NCI-H2081 treated with DMSO at 0.1 percent for 48 hours (cell line): ENCODE measurements around the gene MPL.
"Not testable (repeated sequence)": the region's sequence is repeated elsewhere in the genome, so short reads cannot be mapped to it uniquely, and the experiment has no call there.

Source experiments
- DNase-seq: peaks from one replicate; lab custom pipeline; 2025; lab: John Stamatoyannopoulos, UW

MPL gene

DNA sequence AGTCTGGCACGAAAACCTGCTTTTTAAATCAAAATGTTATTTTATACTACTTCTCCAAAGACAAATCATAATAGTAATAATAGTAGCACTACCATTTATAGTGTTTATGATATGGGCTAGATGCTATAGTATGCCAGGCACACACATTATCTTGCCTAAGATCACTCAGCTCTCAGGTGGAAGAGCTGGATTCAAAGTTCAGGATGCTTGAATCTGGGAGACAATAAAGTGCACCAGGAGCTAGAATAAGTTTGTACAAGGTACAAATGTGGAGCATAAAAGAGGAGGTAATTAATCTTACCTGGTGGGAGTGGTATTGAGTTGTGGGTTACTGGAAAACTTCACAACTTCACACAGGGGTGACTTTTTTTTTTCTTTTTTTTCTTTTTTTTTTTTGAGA is 40.2 kb downstream of the MPL start:
- DNase-seq, result no peak

GRCh38 chr1:43379476-43379875 is 41.9 kb downstream of the MPL start:
- no peak for DNase-seq

GRCh38 chr1:43381612-43382011 is 44.0 kb downstream of the MPL start:
- no peak for DNase-seq

DNA sequence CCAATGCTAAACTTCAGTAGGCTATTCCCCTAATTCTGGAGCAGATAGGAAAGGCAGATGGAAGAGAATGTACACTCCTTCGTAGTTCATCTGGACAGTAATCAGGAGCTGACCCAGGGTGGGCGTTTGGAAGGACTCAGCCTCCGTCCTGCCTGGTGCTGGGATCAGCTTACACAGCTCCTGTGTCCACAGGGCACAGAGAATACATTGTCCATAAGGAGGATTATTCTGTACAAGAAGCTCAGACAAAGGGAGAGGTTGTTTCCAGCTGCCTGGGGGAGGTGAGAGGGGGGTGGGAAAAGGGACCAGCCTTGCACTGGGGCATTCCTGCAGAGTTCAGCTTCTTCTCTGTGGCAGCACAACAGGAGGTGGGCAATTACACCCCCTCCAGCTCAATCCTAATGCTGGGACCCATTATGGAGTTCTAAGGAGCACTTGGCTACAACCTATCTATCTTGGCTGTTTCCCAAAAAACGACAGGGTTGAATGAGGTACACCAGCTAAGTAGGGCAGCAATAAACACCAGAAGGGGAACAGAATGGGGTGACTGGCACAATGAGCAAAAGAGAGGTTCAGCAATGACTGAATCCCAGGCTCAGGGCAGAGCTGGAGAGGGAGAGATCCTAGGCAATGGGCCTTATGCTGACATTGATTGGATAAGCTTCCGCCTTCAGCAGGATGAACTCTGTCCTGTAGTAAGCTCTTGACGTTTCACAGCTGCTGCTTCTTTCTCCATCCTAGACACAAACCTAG is 44.6 kb downstream of the MPL start:
- DNase-seq, result no peak

GRCh38 chr1:43383449-43383848 is 45.8 kb downstream of the MPL start:
- DNase-seq, result no peak

GRCh38 chr1:43386676-43387075 is 49.1 kb downstream of the MPL start:
- DNase-seq, result no peak

GRCh38 chr1:43387976-43388599 is 50.5 kb downstream of the MPL start:
- DNase-seq, result no peak

GRCh38 chr1:43388613-43389012 is 51.0 kb downstream of the MPL start:
- DNase-seq, result no peak

GRCh38 chr1:43389326-43390313 is 52.0 kb downstream of the MPL start, which contains the start of the genes MED8 and SZT2:
TSS of gene MED8 (minus strand) at chr1:43389800. CDS start at chr1:43389764, 36 bp downstream.
TSS of gene SZT2 (plus strand) at chr1:43389899. CDS start at chr1:43389969, 70 bp downstream.
- DNase-seq, result peak; percentile 77

GRCh38 chr1:43392702-43393101 is 55.1 kb downstream of the MPL start:
- no peak for DNase-seq

DNA sequence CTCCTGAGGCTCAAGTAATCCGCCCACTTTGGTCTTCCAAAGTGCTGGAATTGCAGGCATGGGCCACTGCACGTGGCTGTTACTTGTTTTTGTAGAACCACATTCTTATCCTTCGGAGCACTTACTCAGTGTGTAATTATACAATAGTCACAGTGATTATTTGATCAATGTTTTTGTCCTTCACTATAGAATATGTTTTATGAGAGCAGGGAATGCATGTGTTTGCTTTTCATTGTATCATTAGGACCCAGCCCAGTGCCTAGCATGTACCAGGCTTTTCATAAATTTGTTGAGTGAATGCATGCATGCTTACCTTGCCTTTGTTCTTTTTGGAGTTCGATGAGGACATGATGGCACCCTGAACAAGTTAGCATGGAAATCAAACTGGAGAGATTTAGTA is 57.9 kb downstream of the MPL start:
- DNase-seq, result no peak

GRCh38 chr1:43396059-43396458 is 58.4 kb downstream of the MPL start:
- DNase-seq, result no peak

DNA sequence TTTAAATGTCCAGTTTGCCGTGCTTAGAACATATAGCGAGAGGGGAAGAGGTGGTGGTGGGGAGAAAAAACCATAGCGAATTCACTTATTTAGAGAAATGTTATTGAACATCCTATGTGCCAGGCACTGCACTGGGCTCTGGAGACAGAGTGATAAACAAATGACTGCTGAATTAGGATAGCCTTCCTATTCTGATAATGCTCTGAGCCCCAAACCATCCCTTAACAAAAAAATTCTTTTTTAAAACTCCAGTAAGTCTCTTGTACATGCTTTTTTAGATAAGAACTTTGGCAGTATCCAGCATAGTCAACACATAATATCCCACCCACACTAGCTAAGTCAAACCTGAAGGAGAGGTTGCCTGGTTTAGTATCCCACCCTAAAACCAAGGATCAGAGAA is 60.6 kb downstream of the MPL start:
- DNase-seq, result no peak

GRCh38 chr1:43400441-43400840 is 62.8 kb downstream of the MPL start:
- not testable (repeated sequence) for DNase-seq

GRCh38 chr1:43402089-43402865 is 64.7 kb downstream of the MPL start:
- DNase-seq, result no peak
